ES-I3 (cell line): ENCODE results near the gene SLC9A8.

Experiments used
- H3K36me3 ChIP-seq: 2 replicates; pipeline ENCODE4 v1.6.1; 2013; ENCODE audit warnings: mild to moderate bottlenecking, low read length, control low read depth, moderate library complexity; ENCODE audit not compliant: insufficient read depth
- H3K4me1 ChIP-seq: 2 replicates; pipeline ENCODE4 v1.6.1; 2013; ENCODE audit warnings: mild to moderate bottlenecking, control low read depth, low read length; ENCODE audit not compliant: insufficient read depth
- H3K9ac ChIP-seq: 2 replicates; pipeline ENCODE4 v1.6.1; 2013; ENCODE audit warnings: low read depth, mild to moderate bottlenecking, low read length, moderate library complexity
- H3K9me3 ChIP-seq: 2 replicates; pipeline ENCODE4 v1.6.1; 2013; ENCODE audit warnings: mild to moderate bottlenecking, low read length, moderate library complexity; ENCODE audit not compliant: control insufficient read depth, insufficient read depth

The SLC9A8 gene

DNA sequence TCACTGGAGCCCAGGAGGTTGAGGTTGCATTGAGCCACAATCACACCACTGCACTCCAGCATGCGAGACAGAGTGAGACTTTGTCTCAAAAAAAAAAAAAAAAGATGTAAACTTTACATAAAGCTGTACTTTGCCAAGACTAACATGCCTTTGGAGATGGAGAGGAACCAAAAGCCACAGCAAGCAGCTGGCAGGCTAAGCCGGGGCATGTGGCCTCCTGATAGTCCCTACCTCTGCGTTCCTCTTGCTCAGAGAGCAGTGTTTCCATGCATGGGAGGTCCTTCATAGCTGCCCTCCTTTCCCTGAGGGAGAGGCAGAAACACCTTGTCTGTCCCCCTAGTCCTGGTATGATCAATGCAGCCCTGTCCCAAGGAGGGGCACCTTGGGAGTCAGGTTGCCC is 67.5 kb downstream of the SLC9A8 start:
- no peaks in the 10 kb centered on the region for H3K9me3 ChIP-seq
- H3K4me1 ChIP-seq, result no peaks in the 10 kb centered on the region
- H3K9ac ChIP-seq, result no peak overlapping the region
- H3K36me3 ChIP-seq, result peaks cover 7% of the 10 kb centered on the region; the same call in 1 of the 2 replicates

DNA sequence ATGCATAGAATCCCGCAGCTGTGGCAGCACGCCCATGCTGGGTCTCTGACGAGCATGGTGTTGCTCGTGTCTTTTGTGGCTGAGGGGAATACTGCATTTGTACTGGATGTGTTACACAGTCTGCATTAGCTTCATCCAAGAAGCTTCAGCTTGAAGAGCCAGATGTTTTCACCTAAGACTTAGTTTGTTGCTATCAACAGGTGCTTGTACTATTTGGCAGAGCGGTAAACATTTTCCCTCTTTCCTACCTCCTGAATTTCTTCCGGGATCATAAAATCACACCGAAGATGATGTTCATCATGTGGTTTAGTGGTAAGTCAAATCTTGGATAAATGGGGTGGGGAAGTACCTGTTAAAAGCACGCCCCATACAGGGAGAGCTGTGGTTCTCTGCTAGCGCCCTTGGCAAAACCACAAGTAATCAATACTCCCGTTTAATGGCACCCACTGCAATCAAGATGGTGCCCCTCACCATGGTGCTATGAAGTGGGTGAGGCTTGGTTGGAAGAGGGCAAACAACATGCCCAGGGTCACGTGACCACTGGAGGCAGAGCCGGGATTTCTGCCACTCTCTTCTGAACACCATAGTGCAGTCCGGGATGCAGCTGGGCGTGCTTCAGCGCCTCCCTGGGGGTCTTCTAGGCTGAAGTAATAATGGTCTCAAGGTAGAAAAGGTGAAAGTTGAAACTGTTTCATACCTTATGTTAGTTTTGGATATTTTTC is 68.3 kb downstream of the SLC9A8 start:
- no peak overlapping the region for H3K9ac ChIP-seq
- no peaks in the 10 kb centered on the region for H3K9me3 ChIP-seq
- peaks cover 7% of the 10 kb centered on the region; the same call in 1 of the 2 replicates for H3K36me3 ChIP-seq
- H3K4me1 ChIP-seq, result no peaks in the 10 kb centered on the region

DNA sequence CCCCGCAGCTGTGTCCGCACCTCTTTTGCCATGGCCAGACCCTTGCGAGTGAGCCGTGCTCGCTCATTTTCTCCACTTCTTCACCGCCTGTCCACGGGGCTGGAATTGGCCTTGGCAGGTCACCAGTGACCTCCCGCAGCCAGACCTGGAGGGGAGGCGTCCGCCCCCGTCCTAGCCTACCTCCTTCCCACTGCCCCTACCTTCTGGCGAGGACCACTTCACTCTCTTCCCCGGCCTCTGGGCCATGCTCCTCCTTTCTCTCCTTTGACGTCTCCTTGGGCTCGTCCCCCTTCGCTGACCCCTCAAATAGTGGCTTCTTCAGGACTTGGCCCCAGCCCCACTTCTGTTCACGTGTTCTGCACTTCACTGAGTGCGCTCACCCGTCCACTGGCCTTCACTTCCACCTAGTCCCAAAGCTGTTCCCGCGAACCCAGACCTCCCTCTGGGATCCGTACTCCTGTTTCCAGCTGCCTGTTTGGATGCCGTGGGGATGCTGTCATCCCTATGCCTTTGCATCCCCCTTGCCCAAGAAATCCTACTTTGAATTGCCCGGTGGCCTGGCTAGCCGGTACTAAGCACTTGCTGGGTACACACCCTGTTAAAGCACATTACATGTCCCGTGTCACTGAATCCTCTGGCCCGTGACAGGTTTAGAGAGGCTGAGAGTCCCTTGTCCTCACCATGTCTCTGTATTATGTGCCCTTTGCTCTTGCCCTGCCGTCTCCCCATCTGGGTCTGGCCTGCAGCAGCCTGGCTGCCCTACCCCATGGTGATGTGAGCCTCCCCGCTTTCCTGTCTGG is 69.7 kb downstream of the SLC9A8 start:
- Histone ChIP-seq H3K9me3 (no peaks in the 10 kb centered on the region), H3K36me3 (peaks cover 7% of the 10 kb centered on the region)

DNA sequence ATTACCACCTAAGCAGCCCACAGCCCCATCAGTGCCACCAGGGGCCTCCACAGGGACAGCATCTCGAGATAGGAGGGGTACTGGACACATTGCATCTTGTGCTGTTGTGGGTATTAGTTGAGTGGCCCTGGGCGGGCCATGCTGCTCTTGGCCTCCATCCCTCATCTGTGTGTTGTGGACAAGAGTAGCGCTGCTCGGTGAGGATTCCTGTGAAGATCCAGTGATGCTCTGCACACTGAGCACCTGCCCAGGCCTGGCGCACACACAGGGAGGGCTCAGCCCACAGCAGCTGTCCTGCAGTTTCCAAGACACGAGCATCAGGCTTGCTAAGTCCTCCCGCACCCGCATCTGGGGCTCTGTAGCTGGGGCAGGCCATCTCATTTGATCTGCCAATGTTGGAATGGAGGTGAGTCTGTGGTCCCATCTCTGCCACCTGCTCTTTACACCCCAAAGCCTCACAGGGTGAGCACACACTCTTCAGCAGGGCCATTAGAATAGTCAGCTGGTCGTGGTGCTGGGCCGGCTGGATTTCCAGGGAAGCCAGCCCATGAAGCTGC is 70.7 kb downstream of the SLC9A8 start:
- Histone ChIP-seq H3K36me3 (peaks cover 7% of the 10 kb centered on the region), H3K9me3 (no peaks in the 10 kb centered on the region), H3K4me1 (no peaks in the 10 kb centered on the region; the same call in 1 of the 2 replicates), H3K9ac (no peak overlapping the region)

More for the DNA sequence above, 69.7 kb downstream of the SLC9A8 start:
- H3K9ac ChIP-seq, result no peak overlapping the region
- no peaks in the 10 kb centered on the region for H3K4me1 ChIP-seq

DNA sequence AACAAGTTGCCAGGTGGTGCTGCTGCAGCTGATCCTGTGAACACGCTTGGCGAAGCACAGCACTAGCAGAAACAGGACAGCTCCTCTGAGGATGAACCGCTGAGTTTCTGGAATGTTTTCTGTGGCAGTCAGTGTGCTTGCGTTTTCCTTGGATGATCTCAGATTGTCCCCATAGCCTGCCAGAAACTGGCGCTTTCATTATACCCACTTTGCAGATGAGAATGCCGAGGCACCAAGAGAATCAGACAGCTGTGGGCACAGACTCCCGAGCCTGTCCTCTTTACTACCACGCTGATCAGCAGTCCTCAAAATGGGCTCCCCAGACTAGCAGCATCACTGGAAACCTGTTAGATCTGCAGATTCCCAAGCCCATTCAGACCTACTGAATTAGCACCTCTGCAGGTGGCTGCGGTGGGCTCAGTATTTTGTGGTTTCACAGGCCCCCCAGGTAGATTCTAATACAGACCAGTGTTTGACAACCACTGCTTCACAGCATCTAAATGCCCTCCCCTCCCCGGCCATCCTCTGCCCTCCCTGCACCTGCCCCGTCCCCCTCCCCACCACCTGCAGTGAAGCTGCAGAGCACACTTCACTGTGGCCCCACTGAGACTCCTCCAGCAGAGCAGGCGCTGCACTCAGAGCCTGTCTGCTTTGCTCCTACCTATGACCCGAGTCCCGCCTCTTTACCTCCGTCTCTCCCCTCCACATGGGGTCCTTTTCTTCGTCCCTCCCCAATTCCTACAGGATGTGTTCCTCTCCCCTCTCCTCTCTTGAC is 73.1 kb downstream of the SLC9A8 start:
- H3K9me3 ChIP-seq, result no peaks in the 10 kb centered on the region
- H3K4me1 ChIP-seq, result peaks cover 2% of the 10 kb centered on the region; the same call in 1 of the 2 replicates
- H3K36me3 ChIP-seq, result peaks cover 3% of the 10 kb centered on the region
- no peak overlapping the region for H3K9ac ChIP-seq

DNA sequence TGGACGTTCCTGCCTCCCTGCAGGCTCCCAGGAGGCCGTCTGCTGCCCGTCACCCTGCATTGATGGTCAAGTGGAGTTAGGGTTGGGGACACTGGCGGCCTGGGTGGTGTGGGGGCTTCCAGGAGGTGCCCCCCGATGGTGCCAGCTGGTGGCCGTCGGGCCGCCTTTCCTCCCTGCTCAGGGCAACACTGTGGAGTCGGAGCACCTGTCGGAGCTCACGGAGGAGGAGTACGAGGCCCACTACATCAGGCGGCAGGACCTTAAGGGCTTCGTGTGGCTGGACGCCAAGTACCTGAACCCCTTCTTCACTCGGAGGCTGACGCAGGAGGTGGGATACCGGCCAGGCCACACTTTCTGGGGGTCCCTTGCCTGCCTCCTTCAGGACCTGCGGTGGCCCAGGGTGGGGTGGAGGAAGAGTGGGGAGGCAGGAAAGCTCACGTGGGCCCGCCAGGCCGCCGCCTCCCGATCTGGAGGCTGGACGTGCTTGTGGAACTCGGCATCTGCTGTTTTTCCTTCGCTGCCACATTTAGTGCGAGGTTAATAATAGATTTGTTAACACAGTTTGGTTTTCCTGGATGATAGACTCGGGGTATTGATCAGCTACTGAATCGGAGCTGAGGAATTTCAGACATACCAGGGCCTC is 74.1 kb downstream of the SLC9A8 start:
- Histone ChIP-seq H3K4me1 (peaks cover 9% of the 10 kb centered on the region; the same call in 1 of the 2 replicates), H3K9me3 (no peaks in the 10 kb centered on the region), H3K9ac (no peak overlapping the region), H3K36me3 (no peaks in the 10 kb centered on the region; the same call in 1 of the 2 replicates)

DNA sequence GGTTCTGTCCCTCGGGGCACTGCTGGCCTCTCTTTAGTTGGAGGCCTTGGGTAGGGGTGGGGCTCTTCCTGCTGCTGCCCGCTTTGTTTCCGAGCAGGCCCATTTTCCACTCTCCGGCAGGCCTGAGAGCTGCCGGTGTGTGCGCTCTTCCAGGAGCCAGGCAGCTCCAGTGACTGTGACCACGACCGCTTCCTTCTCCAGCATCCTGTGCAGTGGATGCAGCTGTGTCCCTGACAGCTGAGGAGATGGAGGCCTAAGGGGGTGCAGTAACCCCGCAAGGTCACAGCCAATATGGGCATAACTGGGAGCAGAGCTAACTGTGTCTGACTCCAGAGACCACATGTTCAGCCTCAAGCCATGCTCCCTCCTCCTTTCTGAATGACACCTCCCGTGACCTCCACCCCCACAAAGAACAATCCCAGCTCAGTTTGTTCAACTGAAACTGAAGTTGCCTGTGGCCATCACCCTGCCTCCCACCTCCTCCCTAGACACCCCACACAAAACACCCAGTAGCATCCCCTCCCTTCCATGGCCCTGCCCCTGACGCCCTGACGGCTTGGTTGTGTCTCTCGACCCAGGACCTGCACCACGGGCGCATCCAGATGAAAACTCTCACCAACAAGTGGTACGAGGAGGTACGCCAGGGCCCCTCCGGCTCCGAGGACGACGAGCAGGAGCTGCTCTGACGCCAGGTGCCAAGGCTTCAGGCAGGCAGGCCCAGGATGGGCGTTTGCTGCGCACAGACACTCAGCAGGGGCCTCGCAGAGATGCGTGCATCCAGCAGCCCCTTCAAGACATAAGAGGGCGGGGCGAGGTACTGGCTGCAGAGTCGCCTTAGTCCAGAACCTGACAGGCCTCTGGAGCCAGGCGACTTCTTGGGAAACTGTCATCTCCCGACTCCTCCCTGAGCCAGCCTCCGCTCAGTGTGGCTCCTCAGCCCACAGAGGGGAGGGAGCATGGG is 74.9 kb downstream of the SLC9A8 start:
- Histone ChIP-seq H3K36me3 (no peaks in the 10 kb centered on the region; the same call in 1 of the 2 replicates), H3K9ac (no peak overlapping the region), H3K4me1 (peaks cover 9% of the 10 kb centered on the region; the same call in 1 of the 2 replicates), H3K9me3 (no peaks in the 10 kb centered on the region)

DNA sequence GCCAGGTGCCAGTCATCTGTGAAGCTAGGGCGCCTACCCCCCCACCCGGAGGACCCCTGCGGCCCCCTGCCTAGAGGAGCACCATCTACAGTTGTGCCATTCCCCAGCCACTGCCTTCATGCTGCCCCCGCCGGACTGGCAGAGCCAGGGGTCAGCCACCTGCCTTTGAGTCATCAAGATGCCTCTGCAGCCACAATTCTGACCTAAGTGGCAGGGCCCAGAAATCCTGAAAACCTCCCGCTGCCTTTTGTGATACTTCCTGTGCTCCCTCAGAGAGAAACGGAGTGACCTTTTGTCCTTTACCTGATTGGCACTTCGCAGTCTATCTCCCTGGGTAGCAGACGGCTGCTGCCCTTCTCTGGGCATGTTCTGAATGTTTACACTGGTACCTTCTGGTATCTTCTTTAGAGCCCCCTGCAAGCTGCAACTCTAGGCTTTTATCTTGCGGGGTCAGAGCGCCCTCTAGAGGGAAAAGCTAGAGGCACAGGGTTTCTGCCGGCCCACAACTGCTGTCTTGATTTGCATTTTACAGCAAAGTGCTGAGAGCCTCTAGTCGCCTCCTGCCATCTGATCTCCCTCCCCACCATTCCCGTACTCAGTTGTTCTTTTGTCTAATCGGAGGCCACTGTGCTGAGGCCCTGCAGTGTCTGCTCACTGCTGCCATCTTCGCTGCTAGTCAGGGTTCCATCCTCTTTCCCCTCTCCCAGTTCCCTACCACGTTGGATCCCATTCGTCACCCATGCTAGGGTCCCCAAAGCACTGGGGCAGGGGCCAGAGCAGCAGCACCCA is 75.8 kb downstream of the SLC9A8 start:
- Histone ChIP-seq H3K4me1 (peaks cover 9% of the 10 kb centered on the region; the same call in 1 of the 2 replicates), H3K9ac (no peak overlapping the region), H3K36me3 (no peaks in the 10 kb centered on the region; the same call in 1 of the 2 replicates)

DNA sequence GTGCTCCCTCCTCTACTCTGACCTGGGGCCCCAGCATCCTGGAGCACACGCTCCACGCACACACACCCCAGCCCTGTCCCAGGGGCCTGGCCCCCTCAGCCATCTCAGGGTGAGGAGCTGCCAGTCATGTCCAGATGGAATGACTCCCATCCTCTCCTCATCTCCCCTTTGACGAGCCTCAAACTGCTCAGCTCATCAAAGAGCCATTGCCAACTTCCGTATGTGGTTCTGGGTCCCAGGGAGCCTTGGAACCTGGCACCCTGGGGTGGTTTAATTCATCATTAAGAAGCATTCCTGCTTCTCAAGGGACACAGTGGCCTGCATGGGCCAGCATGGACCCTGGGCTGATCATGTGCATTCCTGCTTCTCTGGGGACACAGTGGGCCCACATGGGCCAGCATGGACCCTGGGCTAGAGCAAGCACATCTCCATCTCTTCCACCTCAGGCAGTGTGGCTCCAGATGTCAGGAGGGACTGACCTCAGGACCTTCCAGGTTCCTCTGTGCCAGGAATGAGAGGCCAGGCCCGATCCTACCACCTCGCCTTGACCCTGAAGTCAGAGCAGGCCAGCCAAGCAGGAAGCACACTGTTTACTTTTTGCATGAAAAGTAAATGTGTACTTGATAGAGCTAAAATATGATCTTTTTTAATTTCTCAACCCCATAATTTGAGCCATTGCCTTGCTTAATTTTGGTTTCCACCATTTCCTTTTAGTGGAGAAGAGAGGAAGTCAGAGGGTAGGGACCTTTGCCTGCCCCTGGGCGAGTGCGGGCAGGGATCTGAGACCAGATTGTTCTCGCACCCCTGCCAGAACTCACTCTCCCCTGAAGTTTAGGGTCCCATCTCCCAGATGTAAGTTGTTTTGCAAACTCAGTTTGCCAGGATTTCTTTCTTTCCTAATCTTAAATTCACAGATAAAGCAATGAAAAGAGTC is 76.6 kb downstream of the SLC9A8 start:
- Histone ChIP-seq H3K4me1 (peaks cover 9% of the 10 kb centered on the region; the same call in 1 of the 2 replicates), H3K36me3 (no peaks in the 10 kb centered on the region; the same call in 1 of the 2 replicates), H3K9ac (no peak overlapping the region), H3K9me3 (no peaks in the 10 kb centered on the region)

More for the DNA sequence above, 75.8 kb downstream of the SLC9A8 start:
- H3K9me3 ChIP-seq, result no peaks in the 10 kb centered on the region

DNA sequence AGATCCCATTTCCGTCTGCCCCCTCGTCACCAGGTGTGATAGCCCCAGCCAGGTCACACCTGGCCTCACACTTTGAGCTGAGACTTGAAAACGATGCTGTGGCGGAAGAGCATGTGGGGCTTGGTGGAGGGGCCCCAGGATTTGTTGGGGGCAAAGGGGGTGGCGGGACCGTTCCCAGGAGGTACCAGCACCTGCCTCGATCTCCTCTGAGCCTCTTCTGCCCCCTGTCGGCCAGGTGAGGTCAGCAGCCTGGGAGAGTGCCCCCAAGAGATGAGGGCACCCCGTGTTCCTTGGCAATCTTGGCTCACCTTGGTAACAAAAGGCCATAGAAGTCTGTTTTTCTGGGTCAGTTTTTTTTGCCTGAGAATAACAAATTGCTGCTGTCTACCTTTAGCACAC is 77.3 kb downstream of the SLC9A8 start:
- Histone ChIP-seq H3K36me3 (no peaks in the 10 kb centered on the region; the same call in 1 of the 2 replicates), H3K4me1 (peaks cover 9% of the 10 kb centered on the region; the same call in 1 of the 2 replicates), H3K9me3 (no peaks in the 10 kb centered on the region), H3K9ac (no peak overlapping the region)
